Tibial artery (tissue), 4 donors: ENCODE data around the gene PRAME.

ENCODE experiments used
- DNase-seq, 2 donors: peaks; one replicate each; pipeline ENCODE4 v3.0.0-alpha.2; 2019
- H3K27ac ChIP-seq, 2 donors: fragments of 200-600 bp; sonication (generic) in 1 of 2; 1 replicate in 1 of 2; 2 replicates in 1 of 2; pipeline ENCODE4 v1.5.1; 2018 to 2019; ENCODE audit warnings: mild to moderate bottlenecking in 1 of 2
- H3K27me3 ChIP-seq, 2 donors: fragments of 200-600 bp; sonication (generic) in 1 of 2; one replicate each; pipeline versions ENCODE4 v1.5.1 to v1.6.0; 2016 to 2019
- H3K36me3 ChIP-seq, 3 donors: fragments of 200-600 bp; sonication (generic) in 2 of 3; one replicate each; pipeline ENCODE4 v1.5.1; 2016 to 2019; ENCODE audit warnings: mild to moderate bottlenecking in 2 of 3
- H3K4me1 ChIP-seq, 4 donors: fragments of 200-600 bp; sonication (generic) in 2 of 4; 1 replicate in 3 of 4; 2 replicates in 1 of 4; pipeline ENCODE4 v1.5.1; 2016 to 2019
- H3K4me3 ChIP-seq, 2 donors: fragments of 200-600 bp; sonication (generic) in 1 of 2; 1 replicate in 1 of 2; 2 replicates in 1 of 2; pipeline ENCODE4 v1.5.1; 2018 to 2019; ENCODE audit warnings: mild to moderate bottlenecking in 2 of 2
- H3K9me3 ChIP-seq, 3 donors: fragments of 200-600 bp; sonication (generic) in 1 of 3; one replicate each; pipeline ENCODE4 v1.5.1; 2016 to 2019
- intact Hi-C: fragments of 100-400 bp; cut with DNase I; formaldehyde crosslinking; loops from one replicate; pipeline ENCODE4 v1.15.0; 2023; ENCODE audit warnings: low total_unique reads
- TF ChIP-seq, protein P1 (sequence below), 2 experiments: fragments of 200-600 bp in 1 of 2; fragments of 450-650 bp in 1 of 2; IDR thresholded peaks; one replicate each; pipeline ENCODE4 v1.5.1; 2017 to 2019; ENCODE audit warnings: antibody characterized with exemption in 2 of 2, mild to moderate bottlenecking in 1 of 2, moderate library complexity in 1 of 2

PRAME gene

DNA sequence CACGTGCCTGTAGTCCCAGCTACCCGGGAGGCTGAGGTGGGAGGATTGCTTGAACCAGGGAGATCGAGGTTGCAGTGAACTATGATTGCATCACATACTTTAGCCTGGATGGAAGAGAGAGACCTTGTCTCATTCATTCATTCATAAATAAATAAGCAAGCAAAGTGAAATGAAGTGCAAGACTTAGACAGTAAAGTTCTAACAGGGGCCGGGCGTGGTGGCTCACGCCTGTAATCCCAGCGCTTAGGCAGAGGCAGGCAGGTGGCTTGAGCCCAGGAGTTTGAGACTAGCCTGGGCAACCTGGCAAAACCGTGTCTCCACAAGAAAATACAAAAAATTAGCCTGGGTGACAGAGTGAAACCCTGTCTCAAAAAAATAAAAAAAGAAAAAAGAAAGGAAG is 37.4 kb downstream of the PRAME start:
- intact Hi-C loops, result no loop called here
- TF ChIP-seq, protein P1, sequence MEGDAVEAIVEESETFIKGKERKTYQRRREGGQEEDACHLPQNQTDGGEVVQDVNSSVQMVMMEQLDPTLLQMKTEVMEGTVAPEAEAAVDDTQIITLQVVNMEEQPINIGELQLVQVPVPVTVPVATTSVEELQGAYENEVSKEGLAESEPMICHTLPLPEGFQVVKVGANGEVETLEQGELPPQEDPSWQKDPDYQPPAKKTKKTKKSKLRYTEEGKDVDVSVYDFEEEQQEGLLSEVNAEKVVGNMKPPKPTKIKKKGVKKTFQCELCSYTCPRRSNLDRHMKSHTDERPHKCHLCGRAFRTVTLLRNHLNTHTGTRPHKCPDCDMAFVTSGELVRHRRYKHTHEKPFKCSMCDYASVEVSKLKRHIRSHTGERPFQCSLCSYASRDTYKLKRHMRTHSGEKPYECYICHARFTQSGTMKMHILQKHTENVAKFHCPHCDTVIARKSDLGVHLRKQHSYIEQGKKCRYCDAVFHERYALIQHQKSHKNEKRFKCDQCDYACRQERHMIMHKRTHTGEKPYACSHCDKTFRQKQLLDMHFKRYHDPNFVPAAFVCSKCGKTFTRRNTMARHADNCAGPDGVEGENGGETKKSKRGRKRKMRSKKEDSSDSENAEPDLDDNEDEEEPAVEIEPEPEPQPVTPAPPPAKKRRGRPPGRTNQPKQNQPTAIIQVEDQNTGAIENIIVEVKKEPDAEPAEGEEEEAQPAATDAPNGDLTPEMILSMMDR (IDR thresholded peaks at IDR 0.05), result no peak

DNA sequence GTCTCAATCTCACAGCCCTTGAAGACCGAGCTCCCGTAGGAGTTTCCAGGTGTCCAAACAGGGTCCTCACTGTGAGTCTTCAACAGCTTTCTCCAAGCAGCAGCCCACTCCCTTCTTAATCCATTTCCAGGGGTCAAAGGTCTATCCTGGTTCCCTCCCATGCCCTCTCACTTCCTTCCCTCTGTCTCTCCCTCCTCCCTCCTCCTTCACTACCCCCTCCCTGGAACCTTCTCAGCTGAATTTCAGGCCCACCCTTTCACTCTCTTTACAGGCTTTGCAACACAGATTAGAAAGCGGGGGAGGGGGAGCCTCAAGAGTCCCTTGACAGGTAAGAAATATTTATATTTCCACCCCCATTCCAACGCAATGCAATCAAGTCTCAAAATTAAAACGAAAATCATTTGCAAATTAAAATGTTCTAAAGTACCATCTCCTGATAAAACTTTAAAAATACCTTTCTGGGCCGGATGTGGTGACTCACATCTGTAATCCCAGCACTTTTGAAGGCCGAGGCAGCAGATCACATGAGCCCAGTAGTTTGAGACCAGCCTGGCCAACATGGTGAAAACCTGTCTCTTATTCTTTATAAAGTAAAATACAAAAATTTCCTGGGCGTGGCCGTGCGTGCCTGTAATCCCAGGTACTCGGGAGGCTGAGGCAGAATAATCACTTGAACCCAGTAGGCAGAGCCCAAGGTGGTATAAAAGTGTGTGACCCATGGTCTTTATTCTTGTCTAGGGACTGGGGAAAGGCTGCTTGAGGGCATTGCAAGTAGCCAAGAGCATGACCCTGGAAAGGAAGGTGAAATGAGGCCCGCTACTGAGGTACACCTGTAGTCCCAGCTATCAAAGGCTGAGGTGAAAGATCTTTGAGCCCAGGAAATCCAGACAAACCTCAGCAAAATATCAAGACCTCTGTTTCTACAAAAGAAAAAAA is 38.1 kb downstream of the PRAME start:
- TF ChIP-seq, protein P1 (IDR thresholded peaks at IDR 0.05), result no peak
- Histone ChIP-seq H3K27ac (no peak overlapping the region), H3K9me3 (no peaks in the 10 kb centered on the region), H3K27me3 (no peaks in the 10 kb centered on the region), H3K4me3 (no peak overlapping the region), H3K36me3 (no peaks in the 10 kb centered on the region), H3K4me1 (no peaks in the 10 kb centered on the region)
- intact Hi-C loops, result no loop called here
- DNase-seq, result no peak

More for the DNA sequence above, 37.4 kb downstream of the PRAME start:
- no peaks in the 10 kb centered on the region for H3K36me3 ChIP-seq
- no peaks in the 10 kb centered on the region for H3K9me3 ChIP-seq
- H3K27ac ChIP-seq, result no peak overlapping the region
- no peaks in the 10 kb centered on the region for H3K27me3 ChIP-seq
- DNase-seq, result no peak
- no peak overlapping the region for H3K4me3 ChIP-seq
- no peaks in the 10 kb centered on the region for H3K4me1 ChIP-seq

DNA sequence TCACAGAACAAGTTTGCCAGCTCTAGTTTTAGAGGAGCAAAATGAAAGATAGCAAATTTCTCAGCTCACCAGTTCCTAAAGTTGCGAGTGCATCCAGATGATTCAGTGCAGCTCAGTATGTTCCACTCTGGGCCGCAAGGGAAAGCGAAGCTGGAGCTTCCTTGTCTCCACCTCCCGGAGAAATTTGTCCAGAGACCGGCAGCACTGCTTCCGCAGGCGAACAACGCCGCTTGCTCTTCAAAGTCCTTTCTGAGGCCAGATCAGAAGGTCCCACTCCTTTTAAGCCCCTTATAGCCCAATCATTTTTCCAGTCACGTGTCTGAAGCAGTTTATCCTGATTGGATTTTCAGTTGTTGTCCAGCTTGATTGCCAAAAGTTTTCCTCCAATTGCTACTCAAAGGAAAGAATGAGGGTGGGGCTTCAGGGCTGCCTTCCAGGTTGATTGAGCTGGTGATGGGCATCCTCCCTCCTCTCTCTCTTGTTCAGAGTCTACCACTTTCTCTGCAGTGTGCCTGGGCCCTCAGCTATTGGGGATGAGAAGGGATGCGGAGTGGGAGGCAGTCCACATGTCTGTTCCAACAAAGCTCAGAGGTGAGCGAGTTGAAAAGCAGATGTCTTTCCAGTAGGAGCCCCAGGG is 38.9 kb downstream of the PRAME start, which contains the start of gene ZNF280A:
ZNF280A (minus strand) TSS at position 251 of the 637 bp plus-strand sequence. CDS start 4,640 bp downstream, outside the sequence.
- no peaks in the 10 kb centered on the region for H3K27me3 ChIP-seq
- intact Hi-C loops, result no loop called here
- no peaks in the 10 kb centered on the region for H3K9me3 ChIP-seq
- H3K4me3 ChIP-seq, result no peak within 1 kb of the TSS
- no peak within 1 kb of the TSS for H3K27ac ChIP-seq
- no peaks in the 10 kb centered on the region for H3K4me1 ChIP-seq
- H3K36me3 ChIP-seq, result no peaks in the 10 kb centered on the region
- no peak for DNase-seq
- TF ChIP-seq, protein P1 (IDR thresholded peaks at IDR 0.05), result no peak

DNA sequence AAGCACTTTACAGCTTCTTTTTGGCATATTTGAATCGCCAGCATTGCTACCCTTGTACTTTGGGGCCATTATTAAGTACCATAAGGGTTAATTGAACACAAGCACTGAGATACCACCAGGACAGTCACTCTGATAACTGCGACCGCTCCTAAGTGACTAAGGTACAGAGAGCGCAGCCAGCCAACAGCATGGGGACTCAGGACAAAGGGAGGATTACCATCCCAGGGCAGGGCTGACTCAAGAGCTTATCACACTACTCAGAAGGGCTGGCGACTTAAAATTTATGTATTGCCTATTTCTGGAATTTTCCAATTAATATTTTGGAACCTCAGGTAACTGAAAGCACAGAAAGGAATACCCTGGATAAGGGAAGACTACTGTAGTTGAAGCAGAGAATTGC is 39.5 kb downstream of the PRAME start:
- TF ChIP-seq, protein P1 (IDR thresholded peaks at IDR 0.05), result no peak
- Histone ChIP-seq H3K9me3 (no peaks in the 10 kb centered on the region), H3K4me1 (no peaks in the 10 kb centered on the region), H3K4me3 (no peak overlapping the region), H3K27ac (no peak overlapping the region), H3K27me3 (no peaks in the 10 kb centered on the region), H3K36me3 (no peaks in the 10 kb centered on the region)
- DNase-seq, result no peak
- intact Hi-C loops, result no loop called here

DNA sequence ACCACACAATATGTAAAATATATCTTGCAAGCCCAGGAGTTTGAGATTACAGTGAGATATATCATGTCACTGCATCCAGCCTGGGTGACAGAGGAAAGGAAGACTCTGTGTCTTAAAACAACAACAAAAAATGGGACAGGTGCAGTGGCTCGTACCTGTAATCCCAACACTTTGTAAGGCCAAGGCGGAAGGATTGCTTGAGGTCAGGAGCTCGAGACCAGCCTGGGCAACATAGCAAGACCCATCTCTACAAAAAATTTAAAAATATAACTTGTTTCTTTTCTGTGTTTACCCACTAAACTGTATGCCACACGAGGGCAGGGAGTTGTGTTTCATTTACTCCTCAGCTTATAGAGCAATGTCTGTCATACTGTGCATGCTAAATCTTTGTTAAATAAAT is 42.1 kb downstream of the PRAME start:
- intact Hi-C loops, result no loop called here
- no peak overlapping the region for H3K27ac ChIP-seq
- no peak overlapping the region for H3K4me3 ChIP-seq
- no peaks in the 10 kb centered on the region for H3K27me3 ChIP-seq
- H3K9me3 ChIP-seq, result no peaks in the 10 kb centered on the region
- TF ChIP-seq, protein P1 (IDR thresholded peaks at IDR 0.05), result no peak
- H3K36me3 ChIP-seq, result no peaks in the 10 kb centered on the region
- DNase-seq, result no peak
- no peaks in the 10 kb centered on the region for H3K4me1 ChIP-seq
